HFFc6 (cell line): ENCODE data around the gene UTP3. TPM values are rescaled to one million over a fixed set of nuclear protein-coding genes. Genes with fewer than 3 reads are reported as not detected.
"Not testable (repeated sequence)": the region's sequence is repeated elsewhere in the genome, so short reads cannot be mapped to it uniquely, and the experiment has no call there.

Experiments used
- DNase-seq: peaks from one replicate; pipeline ENCODE4 v3.0.0-alpha.2; 2018
- H3K27ac Mint-ChIP-seq: 2 replicates; pipeline ENCODE4 v1.8.0; 2020; ENCODE audit warnings: mild to moderate bottlenecking, mixed read lengths
- H3K27me3 Mint-ChIP-seq: 2 replicates; pipeline ENCODE4 v1.8.0; 2021; ENCODE audit warnings: mild to moderate bottlenecking, moderate library complexity, mixed read lengths; ENCODE audit not compliant: insufficient read depth
- H3K36me3 Mint-ChIP-seq: 2 replicates; pipeline ENCODE4 v1.8.0; 2021; ENCODE audit warnings: low read depth, mixed read lengths
- H3K4me1 Mint-ChIP-seq: 2 replicates; pipeline ENCODE4 v1.8.0; 2020; ENCODE audit warnings: low read depth, mixed read lengths
- H3K4me3 Mint-ChIP-seq: 2 replicates; pipeline ENCODE4 v1.8.0; 2020; ENCODE audit warnings: mild to moderate bottlenecking, moderate library complexity, mixed read lengths
- H3K9me3 Mint-ChIP-seq: 2 replicates; pipeline ENCODE4 v1.8.0; 2020; ENCODE audit warnings: mild to moderate bottlenecking, mixed read lengths
- total RNA-seq, 6 experiments: library from RNA; stranded (reverse); fragmentation: NEBNext Ultra II Directional; extraction: Animal tissue kit (Norgen Biotek cat#: 25700); gene quantifications; 2 replicates in 1 of 6; 3 replicates in 5 of 6; pipeline ENCODE4 v1.2.3, GENCODE V29; 2021
- TF ChIP-seq, protein P1 (sequence below): fragments of 200-600 bp; sonication (generic); IDR thresholded peaks from 2 replicates; pipeline ENCODE4 v1.5.0; 2021; ENCODE audit warnings: antibody characterized with exemption, mild to moderate bottlenecking

UTP3 gene
- total RNA-seq, 6 experiments from 2014 or later: 38.8 to 48.0 (median 43.1) TPM

DNA sequence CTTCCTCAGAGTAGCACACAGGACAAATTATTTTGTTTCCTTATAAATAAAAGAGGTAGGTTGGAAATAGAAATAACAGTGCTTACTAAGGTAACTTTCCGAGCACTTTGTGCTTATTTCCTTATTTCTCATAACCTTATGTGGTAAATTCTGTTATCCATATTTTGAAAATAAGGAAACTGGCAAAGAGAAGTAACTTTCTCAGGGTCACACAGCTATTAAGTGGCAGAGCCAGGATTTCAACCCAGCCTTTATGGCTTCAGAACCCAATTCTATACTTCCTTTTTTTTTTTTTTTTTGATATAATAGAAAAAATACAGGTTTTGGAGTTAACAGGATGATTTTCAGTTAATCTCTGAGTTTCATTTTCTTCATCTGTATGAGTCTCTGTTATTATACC, 3.3 kb downstream of the UTP3 start:
- Mint-ChIP-seq H3K27me3 (no peaks in the 10 kb centered on the region; the same call in 1 of the 2 replicates), H3K4me3 (no peak overlapping the region; the same call in 1 of the 2 replicates), H3K27ac (no peak overlapping the region), H3K4me1 (peaks cover 34% of the 10 kb centered on the region), H3K36me3 (peaks cover 28% of the 10 kb centered on the region), H3K9me3 (no peaks in the 10 kb centered on the region)
- no peak for DNase-seq
- TF ChIP-seq, protein P1, sequence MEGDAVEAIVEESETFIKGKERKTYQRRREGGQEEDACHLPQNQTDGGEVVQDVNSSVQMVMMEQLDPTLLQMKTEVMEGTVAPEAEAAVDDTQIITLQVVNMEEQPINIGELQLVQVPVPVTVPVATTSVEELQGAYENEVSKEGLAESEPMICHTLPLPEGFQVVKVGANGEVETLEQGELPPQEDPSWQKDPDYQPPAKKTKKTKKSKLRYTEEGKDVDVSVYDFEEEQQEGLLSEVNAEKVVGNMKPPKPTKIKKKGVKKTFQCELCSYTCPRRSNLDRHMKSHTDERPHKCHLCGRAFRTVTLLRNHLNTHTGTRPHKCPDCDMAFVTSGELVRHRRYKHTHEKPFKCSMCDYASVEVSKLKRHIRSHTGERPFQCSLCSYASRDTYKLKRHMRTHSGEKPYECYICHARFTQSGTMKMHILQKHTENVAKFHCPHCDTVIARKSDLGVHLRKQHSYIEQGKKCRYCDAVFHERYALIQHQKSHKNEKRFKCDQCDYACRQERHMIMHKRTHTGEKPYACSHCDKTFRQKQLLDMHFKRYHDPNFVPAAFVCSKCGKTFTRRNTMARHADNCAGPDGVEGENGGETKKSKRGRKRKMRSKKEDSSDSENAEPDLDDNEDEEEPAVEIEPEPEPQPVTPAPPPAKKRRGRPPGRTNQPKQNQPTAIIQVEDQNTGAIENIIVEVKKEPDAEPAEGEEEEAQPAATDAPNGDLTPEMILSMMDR: no peak

DNA sequence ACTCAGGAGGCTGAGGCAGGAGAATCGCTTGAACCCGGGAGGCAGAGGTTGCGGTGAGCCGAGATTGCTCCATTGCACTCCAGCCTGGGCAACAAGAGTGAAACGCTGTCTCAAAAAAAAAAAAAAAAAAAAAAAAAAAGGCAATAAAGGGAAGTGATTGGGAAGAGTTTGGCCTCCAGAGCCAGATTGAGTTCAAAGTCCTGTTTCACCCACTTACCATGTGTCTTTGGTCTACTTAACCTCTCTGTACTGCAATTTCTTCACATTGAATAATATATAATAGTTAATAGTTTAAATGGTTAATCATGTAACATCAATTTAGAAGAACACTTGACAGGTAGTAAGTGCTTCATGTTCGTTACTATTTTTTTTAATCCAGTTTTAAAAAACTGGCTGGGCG, 6.3 kb downstream of the UTP3 start:
- Mint-ChIP-seq H3K4me1 (peaks cover 18% of the 10 kb centered on the region), H3K36me3 (peaks cover 16% of the 10 kb centered on the region)
- H3K27me3 Mint-ChIP-seq, H3K27ac Mint-ChIP-seq, DNase-seq, H3K4me3 Mint-ChIP-seq, H3K9me3 Mint-ChIP-seq: not testable (repeated sequence)

DNA sequence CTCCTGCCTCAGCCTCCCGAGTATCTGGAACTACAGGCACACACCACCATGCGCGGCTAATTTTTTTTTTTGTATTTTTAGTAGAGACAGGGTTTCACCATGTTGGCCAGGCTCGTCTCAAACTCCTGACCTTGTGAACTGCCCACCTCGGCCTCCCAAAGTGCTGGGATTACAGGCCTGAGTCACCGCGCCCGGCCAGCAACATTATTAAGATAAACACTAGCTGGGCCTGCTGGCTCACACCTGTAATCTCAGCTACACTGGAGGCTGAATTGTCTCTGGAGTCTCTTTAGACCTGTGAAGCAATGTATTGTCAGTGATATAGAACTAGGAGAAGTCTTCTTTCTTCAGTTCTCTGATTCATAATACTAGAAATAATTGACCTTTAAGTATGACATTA, 10.1 kb downstream of the UTP3 start:
- DNase-seq, H3K4me1 Mint-ChIP-seq, H3K9me3 Mint-ChIP-seq, H3K4me3 Mint-ChIP-seq, H3K36me3 Mint-ChIP-seq, H3K27me3 Mint-ChIP-seq: not testable (repeated sequence)
- H3K27ac Mint-ChIP-seq: 0 out of 2 replicates have a peak overlapping the region, but pooled peaks have one; percentile 36

DNA sequence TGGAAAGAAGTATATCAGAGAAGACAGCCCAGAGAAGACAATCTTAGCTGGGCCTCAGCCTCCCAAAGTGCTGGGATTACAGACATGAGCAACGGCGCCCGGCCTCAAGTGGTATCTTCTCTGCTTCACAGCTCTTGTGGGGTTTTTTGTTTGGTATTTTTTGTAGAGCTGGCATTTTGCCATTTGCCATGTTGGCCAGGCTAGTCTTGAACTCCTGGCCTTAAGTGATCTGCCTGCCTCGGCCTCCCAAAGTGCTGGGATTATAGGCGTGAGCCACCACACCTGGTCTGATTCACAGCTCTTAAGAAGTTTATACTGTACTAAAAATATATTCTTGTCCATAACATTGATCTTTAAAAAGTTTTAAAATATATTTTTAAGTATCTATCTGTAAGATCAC, 12.4 kb downstream of the UTP3 start:
- Mint-ChIP-seq H3K27ac (no peak overlapping the region), H3K9me3 (no peaks in the 10 kb centered on the region), H3K36me3 (no peaks in the 10 kb centered on the region), H3K4me1 (peaks cover 13% of the 10 kb centered on the region), H3K27me3 (no peaks in the 10 kb centered on the region; the same call in none of the 2 replicates), H3K4me3 (no peak overlapping the region)
- DNase-seq: no peak
- TF ChIP-seq, protein P1: no peak

DNA sequence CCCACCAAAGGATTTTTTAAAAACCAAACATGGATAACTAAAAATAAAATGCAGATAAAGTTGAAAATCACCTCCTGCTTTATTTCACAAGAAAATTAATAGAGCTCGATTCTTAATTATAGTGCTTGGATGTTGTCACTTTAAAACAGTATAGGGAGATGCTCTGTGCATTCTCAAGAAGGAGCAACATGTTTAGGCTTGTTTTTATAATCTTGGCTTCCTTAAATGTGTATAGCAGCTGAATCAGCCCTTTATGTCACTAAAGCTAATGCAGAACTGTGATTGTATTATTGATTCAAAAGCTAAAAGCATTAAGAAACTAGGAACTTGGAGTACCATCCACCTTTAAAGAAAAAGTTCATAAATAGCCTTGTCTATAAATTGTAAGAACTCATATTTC, 12.9 kb downstream of the UTP3 start:
- Mint-ChIP-seq H3K4me3 (no peak overlapping the region), H3K4me1 (peaks cover 18% of the 10 kb centered on the region), H3K9me3 (no peaks in the 10 kb centered on the region), H3K27me3 (no peaks in the 10 kb centered on the region; the same call in none of the 2 replicates), H3K36me3 (no peaks in the 10 kb centered on the region), H3K27ac (no peak overlapping the region)
- no peak for DNase-seq
- TF ChIP-seq, protein P1: no peak

DNA sequence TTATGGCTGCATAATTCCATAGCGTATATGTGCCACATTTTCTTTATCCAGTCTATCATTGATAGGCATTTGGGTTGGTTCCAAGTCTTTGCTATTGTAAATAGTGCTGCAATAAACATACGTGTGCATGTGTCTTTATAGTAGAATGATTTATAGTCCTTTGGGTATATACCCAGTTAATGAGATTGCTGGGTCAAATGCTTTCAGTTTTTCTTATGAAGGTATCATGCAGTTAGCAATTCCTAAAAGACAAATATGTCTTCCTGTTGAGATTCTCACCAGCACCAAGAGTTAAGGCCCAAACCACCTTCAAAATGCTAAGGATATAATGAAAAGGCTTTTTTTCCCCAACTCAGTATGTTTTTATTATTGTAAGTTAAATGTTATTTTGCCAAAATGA, 14.3 kb downstream of the UTP3 start:
- not testable (repeated sequence) for H3K27ac Mint-ChIP-seq, DNase-seq, H3K27me3 Mint-ChIP-seq, H3K9me3 Mint-ChIP-seq, H3K4me3 Mint-ChIP-seq, H3K36me3 Mint-ChIP-seq
- H3K4me1 Mint-ChIP-seq: peaks cover 27% of the 10 kb centered on the region

DNA sequence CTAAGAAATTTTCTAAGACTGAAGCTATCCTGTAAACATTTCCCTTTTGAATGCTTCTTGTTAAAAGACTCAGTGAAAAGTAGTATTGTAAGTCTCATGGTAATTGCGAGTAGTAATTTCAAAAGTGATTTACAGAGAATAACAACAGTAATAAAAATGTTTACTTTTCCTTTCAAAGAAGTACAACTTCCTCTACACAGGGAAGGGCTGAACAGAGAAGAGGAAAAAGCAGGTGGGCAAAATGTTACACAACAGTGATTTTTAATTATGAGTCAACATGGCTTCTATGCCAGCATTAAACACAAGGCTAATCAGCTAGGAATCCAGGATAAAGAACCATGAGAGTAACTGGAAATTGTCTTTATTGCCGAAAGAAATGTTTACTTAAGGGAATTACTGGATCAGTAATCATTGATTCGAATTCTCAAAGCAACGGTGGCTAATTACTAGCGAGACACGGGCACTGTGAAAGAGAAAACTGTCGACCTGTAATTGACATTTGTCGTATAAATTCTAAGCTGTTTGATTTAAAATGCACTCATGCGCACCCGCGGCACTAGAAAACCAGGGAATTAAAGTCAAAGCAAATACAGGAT, 15.4 kb downstream of the UTP3 start:
- DNase-seq: peak; percentile 48
- no peaks in the 10 kb centered on the region for H3K36me3 Mint-ChIP-seq
- TF ChIP-seq, protein P1: no peak
- no peaks in the 10 kb centered on the region for H3K9me3 Mint-ChIP-seq
- peaks cover 27% of the 10 kb centered on the region for H3K4me1 Mint-ChIP-seq
- H3K27me3 Mint-ChIP-seq: no peaks in the 10 kb centered on the region
- peak overlapping the region; percentile 89 for H3K4me3 Mint-ChIP-seq
- peak overlapping the region; percentile 95 for H3K27ac Mint-ChIP-seq
